Measurements from ENCODE around the gene CRLF1. TPM values are rescaled to one million over a fixed set of nuclear protein-coding genes. Genes with fewer than 3 reads are reported as not detected.
A peak's percentile ranks its signal among the peaks of the same experiment; 100 is the strongest.

CRLF1 gene
- total and polyA plus RNA-seq, 5 donors = 7.2 to 79.6 (median 39.4) TPM

DNA sequence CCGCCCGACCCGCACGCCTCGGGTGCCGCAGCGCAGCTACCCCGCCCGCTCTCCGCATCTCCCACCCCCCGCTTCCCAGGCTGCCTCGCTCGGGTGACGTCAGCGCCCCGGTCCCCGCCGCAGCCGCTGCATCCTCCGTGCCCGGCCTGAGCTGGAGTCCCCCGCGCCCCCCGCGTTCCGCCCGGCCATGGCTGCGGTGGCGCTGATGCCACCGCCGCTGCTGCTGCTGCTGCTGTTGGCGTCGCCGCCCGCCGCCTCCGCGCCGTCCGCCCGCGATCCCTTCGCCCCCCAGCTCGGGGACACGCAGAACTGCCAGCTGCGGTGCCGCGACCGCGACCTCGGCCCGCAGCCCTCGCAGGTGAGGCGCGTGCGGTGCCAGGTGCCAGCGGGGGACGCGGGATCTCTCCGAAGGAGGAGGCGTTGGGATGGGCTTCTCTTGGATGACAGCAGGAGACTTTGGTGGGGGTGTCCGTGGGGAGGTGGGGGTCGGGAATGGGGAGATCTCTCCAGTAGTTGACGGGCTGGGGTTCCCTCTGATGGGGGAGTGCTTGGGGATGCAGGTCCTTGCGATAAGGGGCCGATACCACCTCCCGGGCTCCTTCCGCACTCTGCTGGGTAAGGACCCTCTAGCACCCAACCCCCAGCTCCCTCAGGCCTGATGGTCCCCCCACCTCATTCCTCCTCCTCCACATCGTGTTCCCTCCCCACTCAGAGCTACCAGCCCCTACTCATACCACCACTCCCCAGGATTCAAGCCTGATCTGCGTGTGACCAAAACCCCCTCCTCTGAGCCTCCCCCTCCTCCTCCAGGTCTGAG, 6.4 kb upstream of the CRLF1 start, which contains the start of gene TMEM59L:
TMEM59L (plus strand) TSS at position 99 of the 817 bp plus-strand sequence; CDS start at position 188, 89 bp downstream.
- H3K4me3 ChIP-seq (ENCODE audit: low read length) = peak within 1 kb of the TSS; percentile 28
- ATAC-seq (peak; percentile 15 to 34), DNase-seq (no peak)
- H3K27ac ChIP-seq (ENCODE audit: low read length) = no peak within 1 kb of the TSS
- intact Hi-C loops (cut with DNase I) = no loop called here
- H3K27me3 ChIP-seq (ENCODE audit: control insufficient read depth, insufficient read depth) = no peaks in the 10 kb centered on the region
- 3% methylated on average over 70 of the region's 70 CpGs for WGBS
- H3K4me1 ChIP-seq (ENCODE audit: control insufficient read depth, insufficient read depth, low read length) = no peaks in the 10 kb centered on the region
- H3K9me3 ChIP-seq (ENCODE audit: control insufficient read depth, low read length) = no peaks in the 10 kb centered on the region

DNA sequence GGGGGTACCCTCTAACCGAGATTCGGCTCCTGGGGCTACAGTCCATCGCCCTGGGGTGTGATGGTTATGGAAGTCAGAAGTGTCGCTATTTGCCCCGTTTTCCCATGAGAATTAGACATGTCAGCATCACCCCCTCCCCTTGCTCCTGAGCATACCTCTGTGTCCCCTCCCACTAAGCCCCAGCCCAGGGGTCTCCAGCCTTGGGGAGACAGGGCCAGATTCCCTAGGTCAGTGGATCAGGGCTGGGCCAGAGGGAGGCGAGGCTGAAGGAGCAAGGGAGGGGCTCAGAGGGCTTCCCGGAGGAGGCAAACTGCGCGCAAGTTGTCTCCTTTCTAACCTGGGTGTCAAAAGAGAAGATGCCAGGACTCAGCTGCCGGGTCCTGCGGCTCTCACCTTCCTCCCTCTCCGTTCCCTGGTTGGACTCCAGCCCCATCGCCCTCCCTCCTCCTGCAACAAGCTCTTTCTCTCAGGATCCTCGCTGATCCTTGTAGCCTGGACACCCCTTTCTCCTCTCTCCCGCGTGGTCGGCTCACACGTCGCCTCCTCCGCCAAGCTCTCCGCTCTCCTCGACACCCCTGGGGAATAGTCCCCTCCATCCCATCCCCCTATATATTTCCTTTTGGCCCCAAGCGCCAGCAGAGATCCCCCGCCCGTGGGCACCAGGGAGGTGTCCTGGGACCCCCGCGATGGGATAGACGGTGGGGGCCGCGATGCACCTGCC, 5.6 kb upstream of the CRLF1 start:
- WGBS = 1% methylated on average over 30 of the region's 30 CpGs
- intact Hi-C loops (cut with DNase I) = no loop called here
- H3K4me3 ChIP-seq (ENCODE audit: low read length) = peak overlapping the region; percentile 28
- H3K27ac ChIP-seq (ENCODE audit: low read length) = no peak overlapping the region
- DNase-seq (no peak), ATAC-seq (no peak)
- H3K4me1 ChIP-seq (ENCODE audit: control insufficient read depth, insufficient read depth, low read length) = no peaks in the 10 kb centered on the region
- no peaks in the 10 kb centered on the region for H3K27me3 ChIP-seq (ENCODE audit: control insufficient read depth, insufficient read depth)
- no peaks in the 10 kb centered on the region for H3K9me3 ChIP-seq (ENCODE audit: control insufficient read depth, low read length)

DNA sequence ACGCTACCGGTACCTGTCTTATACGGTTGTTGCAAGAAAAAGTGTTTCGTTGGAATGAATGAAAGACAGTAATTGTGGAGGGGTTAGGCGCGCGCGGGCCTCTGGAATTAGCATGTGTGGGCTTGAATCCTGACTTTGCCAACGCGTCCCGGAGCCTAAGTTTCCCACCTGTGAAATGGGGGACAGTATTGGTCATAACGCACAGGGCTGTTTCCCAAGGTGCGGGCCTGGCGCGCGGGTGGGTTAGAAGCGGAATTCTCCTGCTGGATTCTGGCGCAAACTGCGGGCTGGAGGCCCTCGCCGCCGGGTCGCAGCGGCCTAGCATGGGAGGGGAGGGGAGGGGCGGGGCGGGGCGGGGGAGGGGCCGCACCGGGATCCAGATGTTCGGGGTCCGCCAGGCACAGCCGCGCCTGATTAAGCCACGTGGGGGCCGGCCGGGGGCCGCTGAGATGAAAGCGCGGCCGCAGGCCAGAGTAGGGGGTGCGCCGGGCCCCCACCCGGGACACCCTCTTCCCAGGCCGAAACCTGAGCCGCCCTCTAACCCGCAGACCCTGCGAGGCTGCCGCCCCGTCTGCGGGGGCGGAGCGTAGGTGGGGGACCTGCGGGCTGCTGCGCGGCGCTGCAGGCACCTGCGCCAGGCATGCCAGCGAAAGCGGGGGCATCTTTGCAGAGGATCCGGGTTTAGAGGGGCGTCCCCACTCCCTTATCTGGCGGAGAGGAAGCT, 4.9 kb upstream of the CRLF1 start:
- DNase-seq = no peak

DNA sequence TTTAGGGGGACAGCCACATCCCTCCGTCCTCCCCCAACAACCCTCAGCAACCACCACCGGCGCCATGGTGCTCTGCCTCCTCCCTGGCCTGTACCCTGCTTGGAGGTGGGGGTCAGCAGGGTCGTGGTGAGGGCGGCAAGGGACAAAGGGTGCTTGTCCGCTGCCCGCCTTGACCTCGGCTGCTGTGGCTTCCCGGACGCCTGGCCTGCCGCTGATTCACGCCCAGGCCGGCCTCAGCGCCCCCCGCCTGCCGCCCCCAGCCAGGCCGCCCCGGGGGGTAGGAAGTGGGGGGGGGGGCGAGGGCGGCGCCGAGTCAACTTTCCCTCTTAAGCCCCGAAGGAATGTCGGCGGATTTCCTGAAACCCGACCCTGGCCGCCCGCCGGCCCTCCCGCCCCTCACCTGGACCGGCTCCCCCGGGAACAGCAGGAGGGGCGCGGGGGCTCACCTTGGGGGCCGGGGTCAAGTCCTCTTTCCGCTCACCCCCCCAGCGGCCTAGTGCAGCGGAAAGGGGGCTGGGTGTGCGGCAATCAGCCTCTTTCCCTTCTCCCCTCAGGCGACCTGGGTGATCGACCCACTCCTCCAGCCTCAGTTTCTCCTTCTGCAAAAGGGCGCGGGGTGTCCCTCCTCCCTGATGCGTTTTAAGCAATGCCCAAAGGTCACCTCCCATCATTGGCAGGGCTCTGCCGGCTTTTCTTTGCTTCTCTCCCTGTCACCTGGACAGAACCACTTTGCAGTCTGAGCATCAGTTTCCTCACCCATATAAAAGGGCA, 4.1 kb upstream of the CRLF1 start:
- intact Hi-C loops (cut with DNase I) = no loop called here
- Histone ChIP-seq H3K4me3 (ENCODE audit: low read length) (no peak overlapping the region), H3K9me3 (ENCODE audit: control insufficient read depth, low read length) (no peaks in the 10 kb centered on the region), H3K4me1 (ENCODE audit: control insufficient read depth, insufficient read depth, low read length) (no peaks in the 10 kb centered on the region), H3K27me3 (ENCODE audit: control insufficient read depth, insufficient read depth) (no peaks in the 10 kb centered on the region), H3K27ac (ENCODE audit: low read length) (no peak overlapping the region)
- ATAC-seq (no peak), DNase-seq (no peak)
- 7% methylated on average over 45 of the region's 45 CpGs for whole genome bisulfite sequencing

More for the DNA sequence above, 4.9 kb upstream of the CRLF1 start:
- no peaks in the 10 kb centered on the region for H3K9me3 ChIP-seq (ENCODE audit: control insufficient read depth, low read length)
- no peak for ATAC-seq
- intact Hi-C loops (cut with DNase I) = no loop called here
- no peaks in the 10 kb centered on the region for H3K27me3 ChIP-seq (ENCODE audit: control insufficient read depth, insufficient read depth)
- H3K4me1 ChIP-seq (ENCODE audit: control insufficient read depth, insufficient read depth, low read length) = no peaks in the 10 kb centered on the region
- no peak overlapping the region for H3K27ac ChIP-seq (ENCODE audit: low read length)
- peak overlapping the region; percentile 4 for H3K4me3 ChIP-seq (ENCODE audit: low read length)
- 3% methylated on average over 62 of the region's 62 CpGs for WGBS

DNA sequence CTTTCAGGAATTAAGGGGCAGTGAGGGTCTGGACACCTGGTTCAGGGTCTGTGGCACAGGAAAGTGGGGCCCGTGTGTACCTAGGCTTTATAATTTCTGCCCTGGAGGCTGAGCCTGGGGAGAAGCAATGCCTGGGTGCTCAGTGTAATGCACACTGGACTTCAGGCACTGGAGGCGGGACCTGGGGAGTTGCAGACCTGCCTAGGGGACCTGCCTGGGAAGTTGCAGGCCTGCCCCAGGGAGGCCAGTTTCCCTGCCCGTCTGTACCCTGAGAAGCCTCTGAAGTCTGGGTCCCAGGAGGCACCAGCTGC, 3.6 kb upstream of the CRLF1 start:
- H3K27ac ChIP-seq (ENCODE audit: low read length) = no peak overlapping the region
- no peaks in the 10 kb centered on the region for H3K9me3 ChIP-seq (ENCODE audit: control insufficient read depth, low read length)
- whole genome bisulfite sequencing = 42% methylated on average over 3 of the region's 3 CpGs
- ATAC-seq (no peak), DNase-seq (no peak)
- intact Hi-C loops (cut with DNase I) = no loop called here
- no peak overlapping the region for H3K4me3 ChIP-seq (ENCODE audit: low read length)
- H3K4me1 ChIP-seq (ENCODE audit: control insufficient read depth, insufficient read depth, low read length) = no peaks in the 10 kb centered on the region
- H3K27me3 ChIP-seq (ENCODE audit: control insufficient read depth, insufficient read depth) = no peaks in the 10 kb centered on the region

DNA sequence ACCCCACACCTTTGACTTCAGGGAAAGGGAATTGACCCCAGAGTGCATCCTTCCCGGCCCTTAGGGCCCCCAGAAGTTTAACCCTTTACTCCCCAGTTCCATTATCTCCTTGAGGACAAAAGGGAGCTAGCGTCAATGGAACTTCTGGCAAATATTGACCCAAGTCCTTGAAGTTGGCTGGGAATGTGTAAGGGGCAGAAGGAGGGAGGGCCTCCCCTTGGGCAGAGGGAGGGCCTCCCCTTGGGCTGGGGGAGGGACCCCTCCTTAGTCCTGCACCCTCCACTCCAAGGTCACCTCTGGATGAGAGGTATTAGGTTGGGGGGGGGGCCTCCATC, 3.1 kb upstream of the CRLF1 start:
- no peaks in the 10 kb centered on the region for H3K4me1 ChIP-seq (ENCODE audit: control insufficient read depth, insufficient read depth, low read length)
- intact Hi-C loops (cut with DNase I) = no loop called here
- WGBS = 33% methylated on average over 2 of the region's 2 CpGs
- H3K9me3 ChIP-seq (ENCODE audit: control insufficient read depth, low read length) = no peaks in the 10 kb centered on the region
- ATAC-seq (no peak), DNase-seq (no peak)
- no peak overlapping the region for H3K4me3 ChIP-seq (ENCODE audit: low read length)
- H3K27me3 ChIP-seq (ENCODE audit: control insufficient read depth, insufficient read depth) = no peaks in the 10 kb centered on the region
- no peak overlapping the region for H3K27ac ChIP-seq (ENCODE audit: low read length)

DNA sequence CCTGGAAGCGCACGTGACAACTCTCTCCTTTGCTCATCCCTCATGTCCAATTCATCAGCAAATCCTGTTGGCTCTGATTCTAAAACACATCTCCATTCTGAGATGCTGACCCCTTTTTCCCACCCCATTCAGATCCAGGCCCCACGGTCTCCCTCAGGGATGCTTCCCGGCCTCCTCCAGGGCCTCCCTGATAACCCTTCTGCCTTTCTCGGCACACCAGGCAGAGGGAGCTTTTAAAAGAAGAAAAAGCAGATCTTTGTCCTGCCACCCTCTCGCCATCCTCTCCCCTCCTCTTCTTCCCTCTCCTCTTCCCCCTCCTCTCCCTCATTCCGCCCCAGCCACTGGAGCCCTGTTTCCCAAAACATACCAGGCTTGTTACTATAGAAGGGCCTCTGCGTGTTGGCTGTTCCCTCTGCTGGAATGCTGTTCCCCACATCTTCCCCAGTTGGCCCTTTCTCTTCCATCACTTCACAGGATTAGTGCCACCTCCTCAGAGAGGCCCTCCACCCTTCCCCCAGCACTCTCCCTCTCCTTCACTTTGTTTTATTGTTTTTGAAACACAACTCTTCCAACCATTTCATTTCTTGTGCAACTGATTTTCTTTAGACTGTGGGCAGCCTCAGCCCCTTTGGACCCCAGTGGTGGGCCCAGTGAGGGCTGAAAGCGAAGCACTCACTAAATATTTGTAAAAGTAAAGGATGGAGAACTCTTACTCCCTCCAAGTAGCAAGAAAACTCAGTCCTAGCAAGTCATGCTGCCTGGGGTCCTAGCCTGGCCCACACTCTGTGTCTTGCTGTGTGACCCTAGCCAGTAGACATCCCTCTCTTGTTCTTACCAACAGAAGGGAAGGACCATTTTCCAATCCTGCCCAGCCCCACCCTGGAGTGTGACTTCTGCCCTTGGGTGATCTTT, 2.5 kb upstream of the CRLF1 start:
- DNase-seq = no peak
- Histone ChIP-seq H3K4me1 (ENCODE audit: control insufficient read depth, insufficient read depth, low read length) (no peaks in the 10 kb centered on the region), H3K9me3 (ENCODE audit: control insufficient read depth, low read length) (no peaks in the 10 kb centered on the region), H3K27ac (ENCODE audit: low read length) (no peak overlapping the region), H3K4me3 (ENCODE audit: low read length) (no peak overlapping the region), H3K27me3 (ENCODE audit: control insufficient read depth, insufficient read depth) (no peaks in the 10 kb centered on the region)
- 53% methylated on average over 9 of the region's 9 CpGs for WGBS
- ATAC-seq = no peak
- intact Hi-C loops (cut with DNase I) = no loop called here

DNA sequence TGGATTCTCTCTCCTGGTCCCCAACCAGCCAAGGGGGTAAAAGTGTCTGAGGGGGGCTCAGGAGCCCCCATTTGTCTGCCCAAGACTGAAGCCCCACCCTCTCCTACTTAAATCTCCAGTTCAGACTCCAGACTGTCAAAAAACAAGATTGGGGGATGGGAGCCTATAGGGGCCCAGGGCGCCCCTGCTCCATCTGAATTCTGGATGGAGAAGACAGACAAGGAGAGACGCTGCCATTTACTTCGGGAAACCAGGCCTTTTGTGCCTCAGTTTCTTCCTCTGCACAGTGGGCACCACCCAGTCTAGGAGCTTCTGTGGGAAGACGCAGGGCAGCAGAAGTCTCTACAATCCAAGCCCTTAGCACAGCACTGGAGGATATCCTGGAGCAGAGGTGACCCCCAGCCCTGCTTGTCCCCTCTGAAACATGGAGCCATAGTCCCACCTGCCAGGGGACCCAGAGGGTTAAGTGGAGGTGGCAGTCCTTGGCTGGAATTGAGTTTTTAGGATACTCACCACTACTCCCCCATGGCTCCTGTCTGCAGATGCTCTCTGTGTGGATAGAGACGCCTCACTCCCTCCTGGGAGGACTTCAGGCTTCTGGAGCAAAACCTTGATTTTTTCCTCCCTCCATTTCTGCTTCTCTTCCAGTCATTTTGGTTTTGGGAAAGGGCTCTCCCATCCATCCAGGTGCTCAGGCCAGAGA, 1.7 kb upstream of the CRLF1 start:
- H3K4me3 ChIP-seq (ENCODE audit: low read length) = no peak overlapping the region
- intact Hi-C loops (cut with DNase I) = no loop called here

DNA sequence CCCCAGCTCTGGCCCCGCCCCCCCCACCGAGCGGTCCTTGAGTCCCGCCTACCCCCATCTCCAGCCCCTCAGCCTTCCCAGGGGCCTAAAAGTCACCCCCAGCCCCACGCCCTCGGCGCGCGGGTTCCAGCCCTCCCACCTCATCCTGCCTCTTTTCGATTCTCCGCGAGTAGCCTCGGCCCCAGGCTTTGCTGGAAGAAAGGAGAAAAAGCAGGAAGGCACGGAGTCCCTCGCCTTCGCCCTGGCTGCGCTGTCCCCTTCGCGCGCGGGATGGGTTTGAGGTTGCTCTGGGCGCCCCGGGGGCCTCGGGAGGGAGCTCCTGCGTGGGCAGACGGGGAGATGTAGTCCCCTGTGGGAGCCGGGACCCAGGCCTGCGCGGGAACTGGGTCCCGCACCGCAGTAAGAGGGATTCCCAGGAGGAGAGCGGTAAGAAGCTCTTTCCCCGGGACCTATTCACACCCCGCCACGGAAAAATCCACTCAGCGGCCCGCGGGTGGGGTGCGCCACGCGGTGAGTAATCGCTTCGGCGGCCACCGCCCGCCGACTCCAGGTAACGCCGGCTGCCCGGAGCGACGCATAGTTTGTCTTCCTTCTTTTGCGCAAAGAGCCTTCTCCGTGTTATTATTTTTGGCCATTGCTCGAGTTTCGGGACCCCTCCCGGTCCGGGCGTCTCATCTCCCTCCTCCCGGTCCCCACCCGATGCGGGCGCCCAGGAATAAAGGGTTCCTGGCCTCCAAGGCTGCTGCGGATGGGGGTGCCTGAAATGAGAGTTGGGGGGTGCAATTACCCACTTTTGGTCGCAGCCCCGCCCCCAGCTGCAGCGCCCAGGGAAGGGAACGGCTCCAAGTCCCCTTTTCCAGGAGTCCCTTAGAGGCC, 865 bp upstream of the CRLF1 start:
- H3K4me3 ChIP-seq (ENCODE audit: low read length) = peak overlapping the region; percentile 52

More for the DNA sequence above, 1.7 kb upstream of the CRLF1 start:
- Histone ChIP-seq H3K9me3 (ENCODE audit: control insufficient read depth, low read length) (no peaks in the 10 kb centered on the region), H3K27me3 (ENCODE audit: control insufficient read depth, insufficient read depth) (no peaks in the 10 kb centered on the region), H3K4me1 (ENCODE audit: control insufficient read depth, insufficient read depth, low read length) (no peaks in the 10 kb centered on the region), H3K27ac (ENCODE audit: low read length) (no peak overlapping the region)
- ATAC-seq (no peak), DNase-seq (no peak)
- 25% methylated on average over 5 of the region's 5 CpGs for WGBS

More for the DNA sequence above, 865 bp upstream of the CRLF1 start:
- intact Hi-C loops (cut with DNase I) = no loop called here
- Histone ChIP-seq H3K27me3 (ENCODE audit: control insufficient read depth, insufficient read depth) (no peaks in the 10 kb centered on the region), H3K4me1 (ENCODE audit: control insufficient read depth, insufficient read depth, low read length) (no peaks in the 10 kb centered on the region), H3K9me3 (ENCODE audit: control insufficient read depth, low read length) (no peaks in the 10 kb centered on the region), H3K27ac (ENCODE audit: low read length) (no peak overlapping the region)
- DNase-seq (peak in 1 of 3 donors; percentile 39), ATAC-seq (no peak)
- WGBS = 2% methylated on average over 67 of the region's 68 CpGs

Measured in right cardiac atrium (tissue), 5 donors.